ENCODE results near the gene N4BP2L1.

DNA sequence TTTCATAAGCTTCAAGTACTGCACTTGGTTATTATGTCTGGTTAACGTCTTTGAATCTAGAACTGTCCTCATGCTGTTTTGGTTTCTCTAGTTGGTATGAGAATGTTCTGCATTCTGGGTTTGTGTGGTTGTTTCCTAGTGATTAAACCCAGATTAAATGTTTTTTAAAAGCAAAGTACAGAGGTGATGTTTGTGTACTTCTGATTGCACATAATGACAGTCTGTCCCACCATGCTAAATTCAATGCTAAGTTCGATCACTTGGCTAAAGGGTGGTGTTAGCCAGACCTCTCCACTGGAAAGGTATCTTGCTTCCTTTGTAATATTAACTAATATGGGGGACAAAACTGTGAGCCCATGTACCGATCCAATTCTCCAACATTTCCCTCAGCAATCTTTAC lies 14.6 kb downstream of the N4BP2L1 start:
- TF ChIP-seq CTCF (conservative IDR thresholded peaks at IDR 0.05) (no peak), ZFX (IDR thresholded peaks at IDR 0.05) (no peak)
